Suprapubic skin (tissue), 4 donors: Measurements from ENCODE around the gene XPO6.

ENCODE experiments used
- EP300 ChIP-seq: sonication (generic); formaldehyde crosslinking; IDR thresholded peaks from one replicate; pipeline ENCODE4 v1.6.1; 2017; ENCODE audit warnings: antibody characterized with exemption
- POLR2AphosphoS5 ChIP-seq, 3 donors: sonication (generic); formaldehyde crosslinking; IDR thresholded peaks; one replicate each; pipeline ENCODE4 v1.6.1; 2017; ENCODE audit warnings: antibody characterized with exemption in 3 of 3
- TF ChIP-seq, protein P1 (sequence below), 2 donors: fragments of 200-600 bp in 1 of 2; fragments of 450-650 bp in 1 of 2; sonication (generic) in 1 of 2; IDR thresholded peaks; one replicate each; pipeline ENCODE4 v1.5.1; 2016 to 2019; ENCODE audit warnings: antibody characterized with exemption in 2 of 2, mild to moderate bottlenecking in 1 of 2, moderate library complexity in 1 of 2

GRCh38 chr16:28151180-28151579 is 60.6 kb downstream of the XPO6 start:
- TF ChIP-seq, protein P1, sequence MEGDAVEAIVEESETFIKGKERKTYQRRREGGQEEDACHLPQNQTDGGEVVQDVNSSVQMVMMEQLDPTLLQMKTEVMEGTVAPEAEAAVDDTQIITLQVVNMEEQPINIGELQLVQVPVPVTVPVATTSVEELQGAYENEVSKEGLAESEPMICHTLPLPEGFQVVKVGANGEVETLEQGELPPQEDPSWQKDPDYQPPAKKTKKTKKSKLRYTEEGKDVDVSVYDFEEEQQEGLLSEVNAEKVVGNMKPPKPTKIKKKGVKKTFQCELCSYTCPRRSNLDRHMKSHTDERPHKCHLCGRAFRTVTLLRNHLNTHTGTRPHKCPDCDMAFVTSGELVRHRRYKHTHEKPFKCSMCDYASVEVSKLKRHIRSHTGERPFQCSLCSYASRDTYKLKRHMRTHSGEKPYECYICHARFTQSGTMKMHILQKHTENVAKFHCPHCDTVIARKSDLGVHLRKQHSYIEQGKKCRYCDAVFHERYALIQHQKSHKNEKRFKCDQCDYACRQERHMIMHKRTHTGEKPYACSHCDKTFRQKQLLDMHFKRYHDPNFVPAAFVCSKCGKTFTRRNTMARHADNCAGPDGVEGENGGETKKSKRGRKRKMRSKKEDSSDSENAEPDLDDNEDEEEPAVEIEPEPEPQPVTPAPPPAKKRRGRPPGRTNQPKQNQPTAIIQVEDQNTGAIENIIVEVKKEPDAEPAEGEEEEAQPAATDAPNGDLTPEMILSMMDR (IDR thresholded peaks at IDR 0.05), result no peak
- TF ChIP-seq EP300 (no peak), POLR2AphosphoS5 (IDR thresholded peaks at IDR 0.05) (no peak)
